COR-L47 (cell line): ENCODE data around the gene ANKRD9.

Experiments used
- DNase-seq: peaks from one replicate; lab custom pipeline; 2025; lab: John Stamatoyannopoulos, UW

The ANKRD9 gene

GRCh38 chr14:102512793-102513300, 3.3 kb upstream of the ANKRD9 start:
- no peak for DNase-seq

- DNase-seq = no peak
These were observed 2.0 kb upstream of the ANKRD9 start for GRCh38 chr14:102511538-102511937.

GRCh38 chr14:102510616-102511520, 1.3 kb upstream of the ANKRD9 start:
- no peak for DNase-seq

- DNase-seq = peak; percentile 31
These were observed 516 bp downstream of the ANKRD9 start for GRCh38 chr14:102508774-102509745.

- DNase-seq = peak; percentile 41
These were observed 1.2 kb downstream of the ANKRD9 start for GRCh38 chr14:102508410-102508773.

GRCh38 chr14:102507857-102508312, 1.7 kb downstream of the ANKRD9 start:
- no peak for DNase-seq

- DNase-seq = no peak
These were observed 2.3 kb downstream of the ANKRD9 start for GRCh38 chr14:102507081-102507856.

- DNase-seq = no peak
These were observed 3.0 kb downstream of the ANKRD9 start for GRCh38 chr14:102506626-102506925.

- no peak for DNase-seq
These were observed 3.6 kb downstream of the ANKRD9 start for GRCh38 chr14:102505775-102506625.

GRCh38 chr14:102505000-102505619, 4.5 kb downstream of the ANKRD9 start:
- no peak for DNase-seq

GRCh38 chr14:102504328-102504999, 5.1 kb downstream of the ANKRD9 start:
- DNase-seq = no peak

GRCh38 chr14:102503641-102504327, 5.8 kb downstream of the ANKRD9 start:
- no peak for DNase-seq

GRCh38 chr14:102502571-102502970, 7.0 kb downstream of the ANKRD9 start:
- DNase-seq = no peak

GRCh38 chr14:102501751-102502315, 7.7 kb downstream of the ANKRD9 start:
- no peak for DNase-seq

GRCh38 chr14:102500713-102501112, 8.9 kb downstream of the ANKRD9 start:
- no peak for DNase-seq

GRCh38 chr14:102500158-102500662, 9.4 kb downstream of the ANKRD9 start:
- no peak for DNase-seq

- no peak for DNase-seq
These were observed 10.0 kb downstream of the ANKRD9 start for GRCh38 chr14:102499401-102500157.
